ENCODE data around the gene DNAJB12.
"Not testable (repeated sequence)": the region's sequence is repeated elsewhere in the genome, so short reads cannot be mapped to it uniquely, and the experiment has no call there.

DNAJB12 gene

DNA sequence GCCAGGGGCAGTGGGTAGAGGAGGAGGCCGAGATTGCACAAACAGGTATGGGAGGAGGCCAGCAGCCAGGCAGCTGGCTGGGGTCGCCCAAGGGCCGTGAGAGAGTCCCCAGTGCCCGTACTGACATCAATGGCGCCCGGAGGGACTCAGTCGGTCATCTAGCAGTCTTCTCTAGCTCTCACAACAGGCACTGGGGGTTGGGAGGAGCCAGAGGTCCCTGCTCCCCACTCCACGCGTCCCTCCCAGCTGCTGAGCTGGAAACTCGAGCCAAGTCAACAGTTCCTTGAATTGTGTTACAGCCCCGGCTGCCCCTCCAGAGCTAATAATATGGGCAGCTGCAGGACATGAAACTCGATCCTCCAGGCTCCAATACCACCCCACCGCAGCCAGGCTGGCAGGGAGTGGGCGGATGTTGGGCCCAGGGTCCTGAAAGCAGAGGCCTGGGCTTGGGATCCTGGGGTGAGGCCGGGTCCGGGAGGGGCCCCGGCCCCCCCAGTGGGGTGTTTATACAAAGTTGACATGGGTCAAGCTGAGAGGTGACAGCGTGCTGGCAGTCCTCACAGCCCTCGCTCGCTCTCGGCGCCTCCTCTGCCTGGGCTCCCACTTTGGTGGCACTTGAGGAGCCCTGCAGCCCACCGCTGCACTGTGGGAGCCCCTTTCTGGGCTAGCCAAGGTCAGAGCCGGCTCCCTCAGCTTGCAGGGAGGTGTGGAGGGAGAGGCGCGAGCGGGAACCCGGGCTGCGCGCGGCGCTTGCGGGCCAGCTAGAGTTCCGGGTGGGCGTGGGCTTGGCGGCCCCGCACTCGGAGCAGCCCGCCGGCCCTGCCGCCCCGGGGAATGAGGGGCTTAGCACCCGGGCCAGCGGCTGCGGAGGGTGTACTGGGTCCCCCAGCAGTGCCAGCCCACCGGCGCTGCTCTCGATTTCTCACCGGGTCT, 29.2 kb downstream of the DNAJB12 start:
- not testable (repeated sequence) for H3K4me3 ChIP-seq (replicated peaks; ENCODE audit: low read depth, low read length); DNase-seq (ENCODE audit: extremely low read depth, low read depth)

DNA sequence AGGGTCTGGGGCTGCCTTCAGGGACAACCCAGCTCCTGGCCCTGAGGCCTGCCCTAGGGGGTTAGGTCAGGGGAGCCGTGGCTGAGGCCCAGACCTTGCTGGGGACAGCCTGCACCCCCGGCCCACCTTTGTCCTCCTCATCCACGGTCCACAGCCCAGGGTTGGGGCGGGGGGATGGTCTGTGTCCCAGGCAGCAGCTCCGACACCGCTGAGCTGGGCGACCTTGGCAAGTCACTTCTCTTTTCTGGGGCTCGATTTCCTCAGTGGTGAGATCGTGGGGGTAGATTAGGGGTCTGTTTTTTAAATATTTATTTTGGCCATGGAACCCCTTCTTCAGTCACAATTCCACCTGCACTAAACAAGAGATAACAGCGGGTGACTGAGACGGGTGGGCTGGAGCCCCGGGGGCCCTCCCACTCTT, 30.9 kb downstream of the DNAJB12 start:
- H3K4me3 ChIP-seq (replicated peaks; ENCODE audit: low read depth, low read length): no peak overlapping the region
- no peak for DNase-seq (ENCODE audit: extremely low read depth, low read depth)
- TF ChIP-seq, protein P1, sequence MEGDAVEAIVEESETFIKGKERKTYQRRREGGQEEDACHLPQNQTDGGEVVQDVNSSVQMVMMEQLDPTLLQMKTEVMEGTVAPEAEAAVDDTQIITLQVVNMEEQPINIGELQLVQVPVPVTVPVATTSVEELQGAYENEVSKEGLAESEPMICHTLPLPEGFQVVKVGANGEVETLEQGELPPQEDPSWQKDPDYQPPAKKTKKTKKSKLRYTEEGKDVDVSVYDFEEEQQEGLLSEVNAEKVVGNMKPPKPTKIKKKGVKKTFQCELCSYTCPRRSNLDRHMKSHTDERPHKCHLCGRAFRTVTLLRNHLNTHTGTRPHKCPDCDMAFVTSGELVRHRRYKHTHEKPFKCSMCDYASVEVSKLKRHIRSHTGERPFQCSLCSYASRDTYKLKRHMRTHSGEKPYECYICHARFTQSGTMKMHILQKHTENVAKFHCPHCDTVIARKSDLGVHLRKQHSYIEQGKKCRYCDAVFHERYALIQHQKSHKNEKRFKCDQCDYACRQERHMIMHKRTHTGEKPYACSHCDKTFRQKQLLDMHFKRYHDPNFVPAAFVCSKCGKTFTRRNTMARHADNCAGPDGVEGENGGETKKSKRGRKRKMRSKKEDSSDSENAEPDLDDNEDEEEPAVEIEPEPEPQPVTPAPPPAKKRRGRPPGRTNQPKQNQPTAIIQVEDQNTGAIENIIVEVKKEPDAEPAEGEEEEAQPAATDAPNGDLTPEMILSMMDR (IDR thresholded peaks at IDR 0.05; ENCODE audit: low read depth, low read length, missing control alignments): no peak

DNA sequence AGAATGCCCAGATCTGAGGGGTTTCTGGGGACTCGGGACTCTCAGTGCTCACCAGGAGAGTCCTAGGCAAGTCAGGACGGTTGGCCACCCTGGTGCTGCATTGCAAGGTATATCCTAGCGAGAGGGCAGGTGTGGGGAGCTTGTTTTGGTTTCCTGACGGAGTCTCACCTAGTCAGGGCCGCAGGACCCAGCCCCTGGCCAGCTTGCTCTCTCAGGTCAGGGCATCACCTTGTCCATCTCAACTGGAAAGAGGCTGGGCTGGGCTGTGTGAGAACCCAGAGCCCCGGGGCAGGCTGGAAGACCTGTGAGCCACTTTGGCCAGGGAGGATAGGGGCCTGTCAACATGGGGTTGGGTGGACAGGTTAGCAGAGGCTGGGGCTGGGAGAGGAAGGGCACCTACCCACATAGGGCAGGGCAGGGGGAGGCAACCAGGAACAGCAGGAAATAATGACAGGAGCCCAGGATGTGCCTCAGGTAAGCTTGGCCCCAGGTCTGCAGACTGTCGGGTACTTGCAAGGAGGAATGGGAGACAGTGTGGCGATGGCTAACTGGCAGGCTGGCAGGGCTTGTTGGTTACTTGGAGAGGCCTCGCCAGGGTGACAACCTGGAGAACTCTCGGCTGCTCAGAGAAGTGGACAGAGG, 31.5 kb downstream of the DNAJB12 start:
- H3K4me3 ChIP-seq (replicated peaks; ENCODE audit: low read depth, low read length): no peak overlapping the region
- DNase-seq (ENCODE audit: extremely low read depth, low read depth): no peak
- TF ChIP-seq, protein P1 (IDR thresholded peaks at IDR 0.05; ENCODE audit: low read depth, low read length, missing control alignments): no peak

DNA sequence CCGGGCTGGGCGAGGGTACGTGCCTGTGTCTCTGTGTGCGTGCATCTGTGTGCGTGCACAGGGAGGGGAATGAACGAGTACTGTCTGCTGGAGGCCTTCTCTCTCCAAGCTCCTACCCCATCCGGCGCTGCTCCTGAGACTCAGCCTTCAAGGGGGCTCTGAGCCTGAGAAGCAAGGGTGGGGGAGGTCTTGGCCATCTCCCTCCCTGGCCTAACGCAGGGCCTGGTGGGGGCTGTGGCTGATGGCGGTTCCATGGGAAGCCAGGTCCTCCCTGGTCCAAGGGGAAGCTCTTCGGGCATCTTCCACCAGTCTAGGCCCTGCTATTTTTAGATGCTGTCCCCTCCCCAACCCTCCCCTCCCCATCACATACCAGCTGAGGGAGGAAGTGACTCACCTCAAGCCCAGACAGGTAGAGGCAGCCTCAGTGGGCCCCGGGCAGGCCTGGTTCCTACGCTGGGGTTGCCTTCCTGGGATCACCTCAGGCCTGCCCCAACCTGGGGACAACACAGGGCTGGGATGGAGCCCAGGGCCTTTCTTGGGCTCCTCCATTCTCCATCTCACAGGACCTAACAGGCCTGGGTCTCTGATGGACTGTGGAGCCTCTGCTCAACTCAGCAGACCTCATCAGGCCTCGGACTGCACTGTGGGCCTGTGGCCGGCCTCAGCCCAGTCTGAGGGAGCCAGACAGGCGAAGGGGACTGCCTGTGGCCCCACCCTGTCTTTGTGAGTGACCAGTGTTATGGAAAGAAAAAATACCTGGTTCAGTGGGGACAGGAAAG, 32.2 kb downstream of the DNAJB12 start:
- H3K4me3 ChIP-seq (replicated peaks; ENCODE audit: low read depth, low read length): no peak overlapping the region

DNA sequence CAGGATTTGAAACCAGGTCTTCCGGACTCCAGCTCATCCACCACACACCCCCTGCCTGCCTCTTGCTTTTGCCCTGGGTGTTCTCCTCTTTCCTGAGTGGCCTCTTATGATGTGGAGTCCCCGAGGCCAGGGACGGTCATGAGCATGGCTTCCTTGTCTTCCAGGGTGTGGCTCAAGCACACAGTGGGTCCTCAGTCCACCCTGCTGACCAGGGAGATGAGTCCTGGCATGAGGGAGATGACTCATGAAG, 32.8 kb downstream of the DNAJB12 start:
- TF ChIP-seq, protein P1 (IDR thresholded peaks at IDR 0.05; ENCODE audit: low read depth, low read length, missing control alignments): no peak
- DNase-seq (ENCODE audit: extremely low read depth, low read depth): no peak
- H3K4me3 ChIP-seq (replicated peaks; ENCODE audit: low read depth, low read length): no peak overlapping the region

More for the DNA sequence above, 32.2 kb downstream of the DNAJB12 start:
- TF ChIP-seq, protein P1 (IDR thresholded peaks at IDR 0.05; ENCODE audit: low read depth, low read length, missing control alignments): no peak
- no peak for DNase-seq (ENCODE audit: extremely low read depth, low read depth)

DNA sequence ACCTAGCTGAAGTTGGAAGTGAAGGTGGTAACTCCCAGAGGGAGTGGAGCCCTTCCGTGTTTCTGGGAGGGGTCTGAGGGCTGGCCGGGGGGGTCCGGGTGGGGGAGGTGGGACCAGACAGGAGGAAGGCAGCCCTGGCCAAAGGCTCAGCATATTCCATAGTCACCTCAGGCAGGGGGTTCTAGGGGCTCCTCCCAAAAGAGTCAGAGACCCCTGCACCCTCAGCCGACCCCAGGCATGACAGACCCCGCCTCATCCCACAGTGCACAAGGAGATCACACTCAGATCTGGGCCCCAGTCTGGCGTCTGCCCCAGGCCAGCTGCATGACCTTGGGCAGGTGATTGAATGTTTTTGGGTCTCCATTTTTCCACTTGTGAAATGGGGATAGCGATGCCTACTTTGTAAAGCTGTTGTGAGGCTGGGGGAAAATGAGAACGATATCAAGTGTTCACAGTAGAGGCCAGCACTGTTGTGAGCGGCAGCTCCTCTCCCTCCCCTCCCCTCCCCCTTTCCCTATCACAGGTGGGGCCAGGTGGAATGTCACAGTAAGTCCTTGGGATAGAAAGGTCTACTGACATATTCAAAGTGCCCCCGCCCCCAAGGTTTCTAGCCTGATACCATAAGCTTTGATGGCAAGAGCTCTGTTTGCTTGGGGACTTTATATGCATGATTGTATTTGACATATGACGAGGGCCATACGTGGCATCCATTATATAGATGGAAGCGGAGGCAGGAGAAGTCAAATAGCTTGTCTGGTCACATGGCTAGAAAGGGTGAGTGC, 33.3 kb downstream of the DNAJB12 start:
- H3K4me3 ChIP-seq (replicated peaks; ENCODE audit: low read depth, low read length): no peak overlapping the region
- TF ChIP-seq, protein P1 (IDR thresholded peaks at IDR 0.05; ENCODE audit: low read depth, low read length, missing control alignments): no peak
- DNase-seq (ENCODE audit: extremely low read depth, low read depth): no peak
